Upper lobe of left lung (tissue), 6 donors: Measurements from ENCODE around the gene CWH43. TPM values are rescaled to one million over a fixed set of nuclear protein-coding genes. Genes with fewer than 3 reads are reported as not detected.

ENCODE experiments used
- ATAC-seq, 2 donors: fragments of 200-7000 bp; cut with Tn5 transposase; one replicate each; pipeline ENCODE4 v1.9.1; 2022; ENCODE audit warnings: mild to moderate bottlenecking in 2 of 2, moderate library complexity in 2 of 2; ENCODE audit not compliant: low FRiP score in 2 of 2
- DNase-seq, 2 donors: peaks; one replicate each; pipeline ENCODE4 v3.0.0-alpha.2; 2019 to 2020
- H3K27ac ChIP-seq, 4 donors: fragments of 200-600 bp; sonication (generic); one replicate each; pipeline ENCODE4 v1.5.1; 2016 to 2019
- H3K27me3 ChIP-seq, 4 donors: fragments of 200-600 bp; sonication (generic); one replicate each; pipeline ENCODE4 v1.5.1; 2017 to 2019
- H3K36me3 ChIP-seq, 4 donors: fragments of 200-600 bp; sonication (generic); one replicate each; pipeline ENCODE4 v1.5.1; 2016 to 2019
- H3K4me1 ChIP-seq, 4 donors: fragments of 200-600 bp; sonication (generic); one replicate each; pipeline ENCODE4 v1.5.1; 2018 to 2019
- H3K4me3 ChIP-seq, 4 donors: fragments of 200-600 bp; sonication (generic); one replicate each; pipeline ENCODE4 v1.5.1; 2017 to 2019; ENCODE audit warnings: mild to moderate bottlenecking in 2 of 4, moderate library complexity in 1 of 4
- H3K9me3 ChIP-seq, 4 donors: fragments of 200-600 bp; sonication (generic); one replicate each; pipeline ENCODE4 v1.5.1; 2018 to 2019
- CTCF ChIP-seq, 6 experiments: fragments of 450-650 bp in 4 of 6; fragments of 200-600 bp in 2 of 6; sonication (generic) in 2 of 6; IDR thresholded peaks; one replicate each; pipeline ENCODE4 v1.5.1; 2016 to 2019; ENCODE audit warnings: antibody characterized with exemption in 6 of 6
- EP300 ChIP-seq, 4 donors: sonication (generic); formaldehyde crosslinking; IDR thresholded peaks; one replicate each; pipeline ENCODE4 v1.5.1; 2017; ENCODE audit warnings: antibody characterized with exemption in 4 of 4, control low read depth in 2 of 4
- POLR2A ChIP-seq, 4 donors: fragments of 450-650 bp; IDR thresholded peaks; one replicate each; pipeline ENCODE4 v1.5.1; 2016 to 2017; ENCODE audit warnings: antibody characterized with exemption in 4 of 4, mild to moderate bottlenecking in 2 of 4
- POLR2AphosphoS5 ChIP-seq, 2 donors: sonication (generic); formaldehyde crosslinking; IDR thresholded peaks; one replicate each; pipeline ENCODE4 v1.5.1; 2017; ENCODE audit warnings: antibody characterized with exemption in 2 of 2
- WGBS, 2 donors: methylation state at CpG; one replicate each; pipeline ENCODE4 v1.1.5; 2017 to 2018; 5-methylcytosine and 5-hydroxymethylcytosine counted together
- total RNA-seq, 6 donors: library from RNA; depleted of rRNA in 4 of 6; stranded (reverse); fragments of >200 nt in 4 of 6; gene quantifications; one replicate each; pipeline versions ENCODE4 v1.1.0 to v1.2.1, GENCODE V29; 2016 to 2021
- donor health status: DM: no; HTN: no; CAD: no; lungs with moderate emphysema.
- donor health status: DM: no; HTN: yes; CAD: no; lungs with severe emphysema.

CWH43 gene
- 1 to 10 TPM in 2 of 6 donors, under 1 TPM in 2, not detected in 2; 0.67 to 1.7 (median 1.1) TPM for total RNA-seq

DNA sequence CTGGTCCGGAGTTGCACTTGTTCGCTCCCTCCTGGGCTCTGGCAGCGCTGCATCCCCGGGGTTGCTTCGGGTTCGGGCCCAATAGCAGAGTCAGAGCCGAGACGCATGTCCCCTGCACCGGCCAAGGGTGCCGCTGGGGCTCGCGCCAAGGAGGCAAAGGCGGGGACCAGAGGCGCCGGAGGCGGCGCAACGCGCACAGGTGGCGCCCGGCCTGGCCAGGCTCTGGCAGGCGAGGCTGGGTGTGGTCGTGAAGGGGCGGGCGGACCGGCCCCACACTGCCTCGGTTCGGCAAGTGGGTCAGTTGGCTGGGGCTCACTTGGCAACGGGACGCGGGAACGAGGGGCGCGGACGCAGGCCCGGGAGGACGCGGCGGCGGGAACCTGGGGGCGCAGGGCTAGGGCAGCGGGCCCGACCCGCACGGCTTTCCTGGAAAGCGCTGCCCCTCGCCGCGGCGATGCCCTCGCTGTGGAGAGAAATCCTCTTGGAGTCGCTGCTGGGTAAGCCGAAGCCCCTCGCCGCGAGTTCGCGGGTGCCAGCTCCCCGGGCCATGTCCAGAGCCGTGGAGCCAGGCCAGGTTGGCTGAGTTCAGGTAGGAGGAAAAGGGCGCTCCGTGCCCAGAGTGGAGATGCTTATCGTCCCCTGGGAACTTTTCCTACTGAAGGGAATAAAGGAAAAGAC, at the start of gene CWH43:
Gene CWH43, plus strand, starts transcription at position 300 of the 678 bp plus-strand sequence. Its CDS starts 155 bp downstream, at position 455.
- Histone ChIP-seq H3K4me1 (peaks cover 0 to 9% (median 4%) of the 10 kb centered on the region in 4 donors), H3K27ac (no peak within 1 kb of the TSS), H3K9me3 (no peaks in the 10 kb centered on the region), H3K36me3 (no peaks in the 10 kb centered on the region), H3K27me3 (peaks cover 0 to 12% (median 5%) of the 10 kb centered on the region in 4 donors), H3K4me3 (peak within 1 kb of the TSS in 2 of 4 donors; percentile 16 to 17)
- TF ChIP-seq POLR2A (IDR thresholded peaks at IDR 0.05) = no peak
- DNase-seq = peak in 1 of 2 donors; percentile 84
- WGBS, 2 donors = 0 to 12% methylated on average over 5 to 16 of the region's 63 CpGs
- peak in 1 of 2 donors; percentile 33 for ATAC-seq

DNA sequence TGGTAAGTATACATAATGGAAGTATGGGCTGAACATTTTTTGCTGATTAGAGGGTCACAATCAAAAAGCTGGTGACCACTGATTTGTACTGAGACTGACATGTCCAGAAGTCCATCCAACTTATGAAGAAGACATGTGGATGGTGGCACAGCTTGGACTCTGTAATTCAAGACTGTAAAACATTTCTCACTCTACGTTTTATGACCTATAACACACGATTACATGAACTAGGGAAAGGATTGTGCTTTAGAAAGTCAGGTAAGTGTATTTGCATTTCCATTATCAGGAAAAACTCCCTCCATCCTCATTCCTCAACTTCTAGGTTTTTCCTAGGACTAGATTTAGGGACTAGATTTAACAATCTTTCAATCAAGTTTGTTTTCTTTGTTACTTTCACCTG, 49.0 kb upstream of the CWH43 start:
- no peak for ATAC-seq
- 89 to 90% methylated on average over 2 of the region's 2 CpGs for WGBS, 2 donors

DNA sequence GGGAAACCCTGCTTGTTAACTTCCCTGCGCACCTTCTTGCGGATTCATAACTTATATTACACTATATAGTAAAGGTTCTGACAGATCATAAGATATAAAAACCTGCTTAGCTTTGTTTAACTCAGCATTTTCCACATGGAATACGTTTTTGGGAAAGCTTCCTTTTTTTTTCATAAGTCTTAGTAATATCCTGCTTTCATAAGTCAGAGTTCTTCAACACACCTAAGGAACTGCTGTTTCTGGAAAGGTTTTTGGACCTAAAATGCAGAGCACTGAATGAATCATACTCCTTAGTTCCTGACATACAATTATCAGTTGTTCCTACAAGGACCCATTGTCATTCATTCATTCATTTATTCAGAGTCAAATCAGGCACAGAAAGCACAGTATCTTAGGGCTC, 47.2 kb upstream of the CWH43 start:
- TF ChIP-seq CTCF (IDR thresholded peaks at IDR 0.05) (no peak), POLR2A (IDR thresholded peaks at IDR 0.05) (no peak), EP300 (IDR thresholded peaks at IDR 0.05) (no peak), POLR2AphosphoS5 (IDR thresholded peaks at IDR 0.05) (no peak)
- Histone ChIP-seq H3K27ac (no peak overlapping the region), H3K27me3 (no peaks in the 10 kb centered on the region), H3K36me3 (no peaks in the 10 kb centered on the region), H3K4me1 (no peaks in the 10 kb centered on the region), H3K4me3 (no peak overlapping the region), H3K9me3 (peaks cover 0 to 4% (median 0%) of the 10 kb centered on the region in 4 donors)
- no peak for ATAC-seq
- 82% methylated on average over 3 of the region's 3 CpGs for WGBS, 2 donors
- DNase-seq = no peak

More for the DNA sequence above, 49.0 kb upstream of the CWH43 start:
- H3K4me1 ChIP-seq = no peaks in the 10 kb centered on the region
- peaks cover 0 to 4% (median 0%) of the 10 kb centered on the region in 4 donors for H3K9me3 ChIP-seq
- H3K36me3 ChIP-seq = no peaks in the 10 kb centered on the region
- H3K27ac ChIP-seq = no peak overlapping the region
- H3K4me3 ChIP-seq = no peak overlapping the region
- no peaks in the 10 kb centered on the region for H3K27me3 ChIP-seq
- TF ChIP-seq POLR2A (IDR thresholded peaks at IDR 0.05) (no peak), CTCF (IDR thresholded peaks at IDR 0.05) (no peak), EP300 (IDR thresholded peaks at IDR 0.05) (no peak), POLR2AphosphoS5 (IDR thresholded peaks at IDR 0.05) (no peak)
- no peak for DNase-seq

DNA sequence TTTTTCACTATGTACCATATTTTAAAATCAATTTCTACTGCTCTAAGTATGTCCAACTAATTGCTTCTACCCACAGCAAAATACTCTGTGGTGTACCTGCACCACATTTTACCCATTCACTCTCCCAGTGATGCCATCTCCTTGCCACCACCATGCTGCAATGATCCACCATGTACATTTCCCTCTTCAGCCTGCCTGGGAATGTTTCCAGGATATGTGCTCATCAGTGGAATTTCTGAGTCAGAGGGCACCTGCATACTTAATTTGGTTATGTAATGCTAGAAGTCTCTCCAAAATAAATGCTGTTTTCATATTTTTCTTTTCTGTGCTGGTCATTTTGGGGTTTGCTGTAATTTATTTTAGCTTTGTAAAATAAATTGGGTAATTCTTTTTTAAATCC, 46.3 kb upstream of the CWH43 start:
- Histone ChIP-seq H3K27me3 (no peaks in the 10 kb centered on the region), H3K9me3 (peaks cover 0 to 4% (median 0%) of the 10 kb centered on the region in 4 donors), H3K27ac (no peak overlapping the region), H3K36me3 (no peaks in the 10 kb centered on the region), H3K4me3 (no peak overlapping the region), H3K4me1 (no peaks in the 10 kb centered on the region)
- DNase-seq (no peak), ATAC-seq (no peak)
- TF ChIP-seq POLR2AphosphoS5 (IDR thresholded peaks at IDR 0.05) = peak in 1 of 2 donors; percentile 21
- no peak for TF ChIP-seq POLR2A (IDR thresholded peaks at IDR 0.05)
- no peak for TF ChIP-seq EP300 (IDR thresholded peaks at IDR 0.05)

GRCh38 chr4:48943387-48943786, 42.7 kb upstream of the CWH43 start:
- no peak for TF ChIP-seq POLR2A (IDR thresholded peaks at IDR 0.05)
- no peak for TF ChIP-seq POLR2AphosphoS5 (IDR thresholded peaks at IDR 0.05)
- no peak for TF ChIP-seq EP300 (IDR thresholded peaks at IDR 0.05)
- TF ChIP-seq CTCF (IDR thresholded peaks at IDR 0.05) = no peak
- WGBS, 2 donors = 68 to 82% methylated on average over 1 of the region's 1 CpG
- ATAC-seq (no peak), DNase-seq (no peak)
- peaks cover 0 to 2% (median 0%) of the 10 kb centered on the region in 4 donors for H3K9me3 ChIP-seq
- H3K27ac ChIP-seq = no peak overlapping the region
- no peaks in the 10 kb centered on the region for H3K4me1 ChIP-seq
- H3K27me3 ChIP-seq = no peaks in the 10 kb centered on the region
- no peaks in the 10 kb centered on the region for H3K36me3 ChIP-seq
- H3K4me3 ChIP-seq = no peak overlapping the region

GRCh38 chr4:48944252-48944651, 41.8 kb upstream of the CWH43 start:
- DNase-seq (no peak), ATAC-seq (no peak)
- no peaks in the 10 kb centered on the region for H3K9me3 ChIP-seq

More at GRCh38 chr4:48944252-48944651, 41.8 kb upstream of the CWH43 start:
- H3K4me3 ChIP-seq = no peak overlapping the region
- no peaks in the 10 kb centered on the region for H3K36me3 ChIP-seq
- 72 to 73% methylated on average over 8 of the region's 8 CpGs for WGBS, 2 donors
- H3K27me3 ChIP-seq = no peaks in the 10 kb centered on the region
- TF ChIP-seq POLR2AphosphoS5 (IDR thresholded peaks at IDR 0.05) = no peak
- TF ChIP-seq EP300 (IDR thresholded peaks at IDR 0.05) = no peak
- TF ChIP-seq POLR2A (IDR thresholded peaks at IDR 0.05) = no peak
- TF ChIP-seq CTCF (IDR thresholded peaks at IDR 0.05) = no peak
- no peak overlapping the region for H3K27ac ChIP-seq
- no peaks in the 10 kb centered on the region for H3K4me1 ChIP-seq
